ENCODE data around the gene DEPP1. TPM values are rescaled to one million over a fixed set of nuclear protein-coding genes. Genes with fewer than 3 reads are reported as not detected.
A peak's percentile ranks its signal among the peaks of the same experiment; 100 is the strongest.

The DEPP1 gene
- total and polyA plus RNA-seq, 2 of the 13 experiments (the other 11 are each of a cell fraction or from before 2014, with no cell fraction given): 14.8 to 270 TPM

GRCh38 chr10:44995914-44996669 is 17.5 kb upstream of the DEPP1 start (continued):
- no peak for TF ChIP-seq BCLAF1 (IDR thresholded peaks at IDR 0.05)
- TF ChIP-seq POLR2A (IDR thresholded peaks at IDR 0.05; ENCODE audit: insufficient read depth in 1 of 2, low read depth in 2 of 2, low read length in 2 of 2): no peak; a peak in 3 of 4 replicates
- no peak for TF ChIP-seq PHB2 (IDR thresholded peaks at IDR 0.05; ENCODE audit: partially characterized antibody)
- TF ChIP-seq RFXANK (CRISPR knock-in tag; IDR thresholded peaks at IDR 0.05): no peak
- no peak for TF ChIP-seq NFYB (CRISPR knock-in tag; IDR thresholded peaks at IDR 0.05)
- no peak for TF ChIP-seq ZNF205 (CRISPR knock-in tag; IDR thresholded peaks at IDR 0.05)
- TF ChIP-seq RAD51 (IDR thresholded peaks at IDR 0.05; ENCODE audit: borderline replicate concordance): no peak
- peak; percentile 61; the same call in 1 of the 2 replicates for TF ChIP-seq REPIN1 (CRISPR knock-in tag; IDR thresholded peaks at IDR 0.05; ENCODE audit: borderline replicate concordance, low read depth)
- TF ChIP-seq MYPOP (CRISPR knock-in tag; IDR thresholded peaks at IDR 0.05): peak; percentile 77; the same call in 1 of the 2 replicates
- peak; percentile 100 for TF ChIP-seq NCOA2 (CRISPR knock-in tag; IDR thresholded peaks at IDR 0.05)
- no peak for TF ChIP-seq NFYC (CRISPR knock-in tag; IDR thresholded peaks at IDR 0.05)
- no peak for TF ChIP-seq TBP (CRISPR knock-in tag; IDR thresholded peaks at IDR 0.05)
- peak; percentile 65; the same call in 1 of the 2 replicates for TF ChIP-seq ZNF749 (CRISPR knock-in tag; IDR thresholded peaks at IDR 0.05; ENCODE audit: borderline replicate concordance)
- TF ChIP-seq HMGXB4 (CRISPR knock-in tag; IDR thresholded peaks at IDR 0.05; ENCODE audit: borderline replicate concordance in 1 of 2, low read depth in 1 of 2): peak in 1 of 2 experiments; percentile 37; a peak in 1 of 4 replicates
- no peak; the same call in 1 of the 2 replicates for TF ChIP-seq GATAD1 (CRISPR knock-in tag; IDR thresholded peaks at IDR 0.05)
- no peak for TF ChIP-seq DDIT3 (CRISPR knock-in tag; IDR thresholded peaks at IDR 0.05)
- TF ChIP-seq BCL6 (CRISPR knock-in tag; IDR thresholded peaks at IDR 0.05): peak; percentile 88
- TF ChIP-seq STAG1 (CRISPR knock-in tag; IDR thresholded peaks at IDR 0.05): no peak; the same call in 1 of the 2 replicates
- TF ChIP-seq MBD4 (IDR thresholded peaks at IDR 0.05; ENCODE audit: borderline replicate concordance, low read length): no peak
- TF ChIP-seq, protein P1, sequence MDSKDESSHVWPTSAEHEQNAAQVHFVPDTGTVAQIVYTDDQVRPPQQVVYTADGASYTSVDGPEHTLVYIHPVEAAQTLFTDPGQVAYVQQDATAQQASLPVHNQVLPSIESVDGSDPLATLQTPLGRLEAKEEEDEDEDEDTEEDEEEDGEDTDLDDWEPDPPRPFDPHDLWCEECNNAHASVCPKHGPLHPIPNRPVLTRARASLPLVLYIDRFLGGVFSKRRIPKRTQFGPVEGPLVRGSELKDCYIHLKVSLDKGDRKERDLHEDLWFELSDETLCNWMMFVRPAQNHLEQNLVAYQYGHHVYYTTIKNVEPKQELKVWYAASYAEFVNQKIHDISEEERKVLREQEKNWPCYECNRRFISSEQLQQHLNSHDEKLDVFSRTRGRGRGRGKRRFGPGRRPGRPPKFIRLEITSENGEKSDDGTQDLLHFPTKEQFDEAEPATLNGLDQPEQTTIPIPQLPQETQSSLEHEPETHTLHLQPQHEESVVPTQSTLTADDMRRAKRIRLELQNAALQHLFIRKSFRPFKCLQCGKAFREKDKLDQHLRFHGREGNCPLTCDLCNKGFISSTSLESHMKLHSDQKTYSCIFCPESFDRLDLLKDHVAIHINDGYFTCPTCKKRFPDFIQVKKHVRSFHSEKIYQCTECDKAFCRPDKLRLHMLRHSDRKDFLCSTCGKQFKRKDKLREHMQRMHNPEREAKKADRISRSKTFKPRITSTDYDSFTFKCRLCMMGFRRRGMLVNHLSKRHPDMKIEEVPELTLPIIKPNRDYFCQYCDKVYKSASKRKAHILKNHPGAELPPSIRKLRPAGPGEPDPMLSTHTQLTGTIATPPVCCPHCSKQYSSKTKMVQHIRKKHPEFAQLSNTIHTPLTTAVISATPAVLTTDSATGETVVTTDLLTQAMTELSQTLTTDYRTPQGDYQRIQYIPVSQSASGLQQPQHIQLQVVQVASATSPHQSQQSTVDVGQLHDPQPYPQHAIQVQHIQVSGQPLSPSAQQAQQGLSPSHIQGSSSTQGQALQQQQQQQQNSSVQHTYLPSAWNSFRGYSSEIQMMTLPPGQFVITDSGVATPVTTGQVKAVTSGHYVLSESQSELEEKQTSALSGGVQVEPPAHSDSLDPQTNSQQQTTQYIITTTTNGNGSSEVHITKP (CRISPR knock-in tag; IDR thresholded peaks at IDR 0.05; ENCODE audit: low read depth): peak; percentile 46
- no peak for TF ChIP-seq AGO1 (IDR thresholded peaks at IDR 0.05; ENCODE audit: low read depth, low read length, poor library complexity, severe bottlenecking)
